Breast epithelium (tissue), 3 donors: ENCODE measurements around the gene WDR7.

ENCODE experiments used
- POLR2A ChIP-seq: fragments of 450-650 bp; IDR thresholded peaks from one replicate; pipeline ENCODE4 v1.6.1; 2016; ENCODE audit warnings: antibody characterized with exemption, mild to moderate bottlenecking, moderate library complexity
- POLR2AphosphoS5 ChIP-seq, 3 donors: sonication (generic); formaldehyde crosslinking; IDR thresholded peaks; one replicate each; pipeline ENCODE4 v1.6.1; 2017; ENCODE audit warnings: antibody characterized with exemption in 3 of 3
- TF ChIP-seq, protein P1 (sequence below), 3 donors: fragments of 450-650 bp; IDR thresholded peaks; one replicate each; pipeline ENCODE4 v1.5.1; 2016 to 2017; ENCODE audit warnings: antibody characterized with exemption in 3 of 3, mild to moderate bottlenecking in 3 of 3, moderate library complexity in 3 of 3

DNA sequence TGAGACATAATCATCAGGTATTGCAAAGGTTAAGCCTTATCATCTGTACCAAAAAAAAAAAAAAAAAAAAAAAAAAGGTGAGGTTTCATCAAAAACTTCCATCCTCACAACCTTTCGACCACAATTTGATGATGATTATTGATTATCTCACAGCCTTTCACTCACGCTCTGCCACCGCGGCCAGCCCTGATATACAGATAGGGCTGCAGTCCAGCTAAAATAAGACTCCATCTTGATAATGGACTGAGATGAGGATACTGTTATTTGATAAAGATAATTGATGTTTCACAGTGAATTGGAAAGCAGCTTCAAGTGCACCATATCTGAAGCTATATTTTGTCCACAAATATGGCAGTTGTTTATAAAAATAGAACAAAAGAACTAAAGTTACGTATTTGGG is 336.1 kb downstream of the WDR7 start:
- TF ChIP-seq POLR2A (no peak), POLR2AphosphoS5 (IDR thresholded peaks at IDR 0.05) (no peak)
- TF ChIP-seq, protein P1, sequence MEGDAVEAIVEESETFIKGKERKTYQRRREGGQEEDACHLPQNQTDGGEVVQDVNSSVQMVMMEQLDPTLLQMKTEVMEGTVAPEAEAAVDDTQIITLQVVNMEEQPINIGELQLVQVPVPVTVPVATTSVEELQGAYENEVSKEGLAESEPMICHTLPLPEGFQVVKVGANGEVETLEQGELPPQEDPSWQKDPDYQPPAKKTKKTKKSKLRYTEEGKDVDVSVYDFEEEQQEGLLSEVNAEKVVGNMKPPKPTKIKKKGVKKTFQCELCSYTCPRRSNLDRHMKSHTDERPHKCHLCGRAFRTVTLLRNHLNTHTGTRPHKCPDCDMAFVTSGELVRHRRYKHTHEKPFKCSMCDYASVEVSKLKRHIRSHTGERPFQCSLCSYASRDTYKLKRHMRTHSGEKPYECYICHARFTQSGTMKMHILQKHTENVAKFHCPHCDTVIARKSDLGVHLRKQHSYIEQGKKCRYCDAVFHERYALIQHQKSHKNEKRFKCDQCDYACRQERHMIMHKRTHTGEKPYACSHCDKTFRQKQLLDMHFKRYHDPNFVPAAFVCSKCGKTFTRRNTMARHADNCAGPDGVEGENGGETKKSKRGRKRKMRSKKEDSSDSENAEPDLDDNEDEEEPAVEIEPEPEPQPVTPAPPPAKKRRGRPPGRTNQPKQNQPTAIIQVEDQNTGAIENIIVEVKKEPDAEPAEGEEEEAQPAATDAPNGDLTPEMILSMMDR (IDR thresholded peaks at IDR 0.05): no peak
